ENCODE data around the gene GRAMD1A.
"Not testable (repeated sequence)": the region's sequence is repeated elsewhere in the genome, so short reads cannot be mapped to it uniquely, and the experiment has no call there.

GRAMD1A gene

DNA sequence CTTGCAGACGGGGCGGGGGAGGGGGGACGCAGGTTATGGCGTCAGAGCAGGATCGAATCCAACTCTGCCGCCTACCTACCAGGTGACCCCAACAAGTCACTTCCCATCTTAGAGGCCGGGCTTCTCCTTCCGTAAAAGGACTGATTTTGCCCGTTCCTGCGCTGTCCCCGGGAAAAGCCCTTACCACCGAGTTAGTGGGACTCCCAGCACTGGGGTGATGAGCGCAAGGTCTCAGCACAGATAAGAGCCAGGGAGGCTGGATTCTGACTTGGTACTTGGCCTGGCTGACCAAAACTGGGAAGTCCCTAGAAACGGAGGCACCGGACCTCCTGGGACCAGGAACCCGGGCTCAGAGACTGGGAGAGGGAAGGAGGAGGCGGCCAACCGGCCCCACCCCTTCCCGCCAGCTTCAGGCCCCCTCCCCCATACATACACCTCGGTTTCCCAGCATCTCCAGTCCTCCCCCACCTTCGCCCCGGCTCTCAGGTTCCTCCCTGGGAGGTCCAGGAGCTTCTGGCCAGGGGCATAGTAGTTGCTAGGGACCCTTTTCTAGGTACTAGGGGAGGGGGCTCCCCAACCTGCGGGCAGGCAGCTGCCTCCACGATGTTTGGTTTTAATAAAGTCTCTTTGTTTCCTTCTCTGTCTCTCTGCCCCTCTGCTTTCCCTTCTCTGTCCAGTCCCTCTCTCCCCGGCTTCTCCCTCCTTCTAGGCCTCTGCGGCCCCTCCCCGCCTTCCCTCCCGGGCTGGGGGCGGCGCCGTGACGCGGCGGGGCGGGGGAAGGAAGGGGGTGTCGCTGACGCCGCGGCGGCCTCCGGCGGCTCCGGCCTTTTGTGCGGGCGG lies at the start of gene GRAMD1A:
TSS of gene GRAMD1A (plus strand) at position 826 of the 840 bp plus-strand sequence. CDS start 156 bp downstream, outside the sequence.
- peak; percentile 97 for DNase-seq

DNA sequence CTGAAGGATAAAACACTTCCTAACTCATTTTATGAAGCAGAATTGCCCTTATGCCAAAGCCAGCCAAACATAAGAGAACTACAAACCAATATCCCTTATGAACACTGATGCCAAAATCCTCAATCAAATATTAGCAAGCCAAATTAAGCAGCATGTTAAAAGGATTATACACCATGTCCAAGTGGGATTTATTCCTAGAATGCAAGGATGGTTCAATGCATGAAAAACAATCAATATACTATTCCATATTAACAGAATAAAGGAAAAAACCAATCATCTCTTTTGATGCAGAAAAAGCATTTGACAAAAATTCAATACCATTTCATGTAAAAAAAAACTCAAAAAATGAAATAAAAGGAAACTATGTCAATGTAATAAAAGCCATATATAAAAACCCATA lies 47.0 kb upstream of the GRAMD1A start:
- DNase-seq: no peak

GRCh38 chr19:34957830-34958751 lies 42.0 kb upstream of the GRAMD1A start:
- DNase-seq: no peak

DNA sequence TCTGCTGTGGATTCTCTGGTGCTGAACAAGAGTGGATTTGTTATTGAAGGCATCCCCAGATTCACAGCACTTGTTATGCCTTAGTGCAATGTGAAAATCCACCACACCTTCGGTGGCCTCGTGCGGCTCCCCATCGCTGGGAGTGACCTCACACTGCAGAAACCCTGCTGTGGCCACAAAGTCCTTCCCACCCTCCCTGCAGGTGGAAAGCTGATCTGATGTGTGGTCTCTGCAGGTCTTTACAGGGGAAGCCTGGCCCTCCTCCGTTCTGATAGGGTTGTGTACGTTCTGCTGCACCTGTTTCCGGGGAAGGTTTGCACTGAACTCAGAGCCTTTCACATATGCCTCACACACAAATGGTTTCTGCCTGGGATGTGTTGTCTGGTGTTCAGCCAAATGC lies 41.1 kb upstream of the GRAMD1A start:
- DNase-seq: no peak

DNA sequence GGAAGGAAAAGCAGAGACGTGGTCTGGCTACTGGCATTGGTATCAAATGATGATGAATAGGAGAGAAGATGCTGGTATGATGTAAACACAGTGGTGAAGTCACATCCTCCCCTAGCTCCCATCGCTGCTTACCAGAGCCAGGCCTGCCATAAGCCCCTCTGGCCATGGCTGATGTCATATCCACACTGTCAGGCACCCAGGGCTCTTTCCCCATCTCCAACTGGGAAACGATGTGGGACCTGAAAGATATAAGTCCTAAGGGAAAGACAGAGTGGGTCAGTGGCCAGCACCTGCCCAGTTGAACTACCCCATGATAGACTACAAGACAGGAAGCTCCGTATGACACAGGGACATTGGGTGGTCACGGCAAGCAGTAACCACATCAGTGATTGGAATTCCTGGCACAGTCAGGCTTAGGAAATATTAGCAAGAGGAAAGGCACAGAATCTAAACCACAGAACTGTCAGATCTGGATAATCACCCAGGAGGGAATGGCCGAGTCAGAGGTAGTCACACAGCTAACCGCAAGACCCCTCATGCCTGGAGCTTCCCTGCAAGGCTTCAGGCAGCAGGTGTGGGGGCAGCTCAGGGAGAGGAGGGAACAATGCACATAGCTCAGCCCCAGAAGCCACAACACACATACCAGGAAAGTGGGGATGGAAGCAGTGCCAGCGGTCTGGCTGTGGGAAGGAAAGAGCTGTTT lies 39.9 kb upstream of the GRAMD1A start:
- DNase-seq: no peak

- no peak for DNase-seq
Observed at GRCh38 chr19:34960940-34961679, 39.0 kb upstream of the GRAMD1A start.

GRCh38 chr19:34961775-34962686 lies 38.1 kb upstream of the GRAMD1A start:
- no peak for DNase-seq

DNA sequence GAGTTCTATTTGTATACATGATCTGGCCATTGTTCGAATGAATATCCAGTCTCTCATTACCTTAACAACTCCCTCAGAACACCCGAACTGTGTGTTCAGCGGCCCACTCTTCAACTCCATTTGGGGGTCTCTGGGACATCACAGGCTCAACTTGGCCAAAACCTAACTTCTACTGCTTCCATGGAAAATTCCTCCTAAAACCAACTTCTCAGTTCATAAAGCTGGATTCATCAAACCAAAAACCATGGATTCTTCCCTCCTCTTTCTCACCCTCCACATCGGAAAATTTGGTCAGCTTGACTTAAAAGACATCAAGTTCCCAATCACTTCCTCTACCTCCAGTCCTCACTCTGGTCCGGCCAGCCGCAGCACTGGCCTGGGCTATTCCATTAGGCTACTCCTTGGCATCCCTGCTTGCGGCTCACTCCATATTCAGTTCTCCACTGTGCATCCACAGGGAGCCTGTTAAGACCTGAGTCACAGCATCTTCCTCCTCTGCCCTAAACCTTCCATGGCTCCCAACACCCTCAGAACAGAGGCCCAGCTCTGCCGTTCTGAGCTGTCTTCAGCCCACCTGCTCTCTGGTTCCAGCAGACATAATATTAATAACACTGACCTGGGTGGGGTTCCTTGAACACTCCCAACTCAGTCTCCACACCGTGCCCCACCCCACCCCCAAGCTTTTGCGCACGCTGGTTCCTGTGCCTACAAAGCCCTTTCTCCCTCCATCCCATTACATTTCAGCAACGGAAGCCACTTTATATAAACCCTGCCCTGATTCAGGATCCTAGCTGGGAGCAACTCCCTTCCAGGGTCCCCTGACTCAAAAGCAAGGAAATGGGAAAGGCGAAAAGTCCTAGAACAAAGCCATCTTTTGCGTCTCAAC lies 37.2 kb upstream of the GRAMD1A start:
- DNase-seq: no peak

DNA sequence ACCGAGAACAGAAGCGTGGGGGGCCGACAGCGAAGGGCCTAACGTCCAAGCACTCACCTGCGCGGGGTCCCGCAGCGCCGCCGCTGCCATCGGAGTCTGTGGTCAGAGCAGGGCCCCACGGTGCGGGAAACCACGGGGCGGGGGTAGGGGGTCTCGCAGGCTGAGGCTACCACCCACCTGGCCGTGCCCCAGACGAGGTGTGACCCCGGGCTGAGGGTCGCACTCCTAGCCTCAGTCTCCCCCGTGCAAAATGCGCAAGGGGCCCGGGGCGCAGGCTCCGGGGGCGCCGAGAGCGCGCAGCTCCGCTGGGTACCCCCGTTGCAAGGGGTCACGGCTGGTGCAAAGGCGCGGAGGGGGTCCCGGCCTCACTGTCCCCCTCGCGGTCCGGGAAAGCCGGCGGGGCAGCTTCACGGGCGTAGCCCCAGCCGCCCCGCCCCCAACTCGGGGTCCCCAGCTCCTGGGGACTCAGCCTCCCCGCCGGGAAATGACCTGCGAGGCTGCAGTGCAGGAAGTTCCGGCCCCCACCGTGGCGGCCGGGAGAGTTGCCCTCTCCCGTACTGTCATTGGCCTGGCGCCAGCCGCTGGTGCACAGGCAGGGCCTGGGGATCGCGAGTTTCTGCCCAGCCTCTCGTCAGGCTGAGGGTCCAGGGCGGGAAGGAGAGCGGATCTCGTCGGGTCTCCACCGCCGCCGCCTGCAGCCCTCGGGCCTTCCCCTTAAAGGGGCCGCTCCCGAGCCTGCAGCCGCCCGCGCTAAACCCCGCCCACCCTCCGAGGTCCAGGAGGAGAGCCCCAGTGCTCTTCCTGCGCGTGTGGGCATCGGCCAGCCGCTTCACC lies 36.3 kb upstream of the GRAMD1A start, which contains the start of gene ZNF792:
TSS of gene ZNF792 (minus strand) at position 657 of the 834 bp plus-strand sequence. CDS start at position 90, 567 bp downstream.
- peak; percentile 44 for DNase-seq

- no peak for DNase-seq
Observed at GRCh38 chr19:34964598-34964997, 35.5 kb upstream of the GRAMD1A start.

GRCh38 chr19:34965505-34965904 lies 34.6 kb upstream of the GRAMD1A start:
- not testable (repeated sequence) for DNase-seq

- no peak for DNase-seq
Observed at GRCh38 chr19:34967551-34967950, 32.6 kb upstream of the GRAMD1A start.

DNA sequence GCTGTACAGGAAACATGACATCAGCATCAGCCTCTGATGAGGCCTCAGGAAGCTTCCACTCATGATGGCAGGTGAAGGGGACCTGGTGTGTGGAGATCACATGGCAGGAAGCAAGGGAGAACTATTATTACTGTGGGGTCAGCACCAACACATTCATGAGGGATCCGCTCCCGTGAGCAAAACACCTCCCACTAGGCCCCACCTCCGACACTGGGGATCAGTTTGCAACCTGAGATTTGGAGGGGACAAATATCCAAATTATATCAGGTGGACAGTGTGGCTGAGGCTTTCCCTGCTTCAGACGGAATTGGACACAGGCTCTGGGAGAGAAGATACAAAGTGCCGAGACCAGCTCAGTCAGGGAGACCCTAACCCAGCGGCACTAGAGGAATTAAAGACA lies 30.4 kb upstream of the GRAMD1A start:
- no peak for DNase-seq

DNA sequence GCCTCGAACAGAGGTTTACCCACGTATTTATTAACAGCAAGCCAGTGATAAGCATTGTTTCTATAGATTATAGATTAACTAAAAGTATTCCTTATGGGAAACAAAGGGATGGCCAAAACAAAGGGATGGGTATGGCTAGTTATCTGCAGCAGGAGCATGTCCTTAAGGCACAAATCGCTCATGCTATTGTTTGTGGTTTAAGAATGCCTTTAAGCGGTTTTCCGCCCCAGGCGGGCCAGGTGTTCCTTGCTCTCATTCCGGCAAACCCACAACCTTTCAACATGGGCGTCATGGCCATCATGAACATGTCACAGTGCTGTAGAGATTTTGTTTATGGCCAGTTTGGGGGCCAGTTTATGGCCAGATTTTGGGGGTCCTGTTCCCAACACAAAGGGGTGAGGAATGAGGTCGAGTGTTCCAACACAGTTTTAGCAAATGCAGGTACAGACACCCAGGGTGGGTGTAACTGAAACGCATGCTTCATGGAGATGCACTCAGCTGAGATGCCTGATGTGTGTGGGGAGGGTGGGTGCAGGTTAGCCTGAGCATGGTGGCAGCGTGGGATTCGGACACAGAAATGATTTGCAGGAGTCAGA lies 29.8 kb upstream of the GRAMD1A start:
- DNase-seq: not testable (repeated sequence)

- DNase-seq: no peak
Observed at GRCh38 chr19:34972163-34972705, 27.9 kb upstream of the GRAMD1A start.

DNA sequence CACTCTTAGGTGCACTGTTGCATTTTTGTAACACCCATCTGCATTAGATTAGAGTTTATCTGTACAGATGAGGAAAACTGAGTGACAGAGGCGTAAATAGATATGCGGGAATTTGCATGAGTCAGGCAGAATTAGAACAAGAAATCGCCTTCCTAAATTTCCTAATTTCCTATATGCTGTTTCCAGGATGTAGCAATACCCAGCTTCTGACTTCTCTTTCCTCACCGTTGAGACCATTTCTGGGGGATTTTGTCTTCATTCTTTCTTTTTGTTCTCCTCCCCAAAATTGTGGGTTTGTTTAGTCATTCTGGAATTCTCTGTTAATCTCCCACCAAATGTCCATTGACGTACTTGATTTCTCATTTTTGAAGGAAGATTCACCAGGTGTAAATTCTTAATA lies 25.5 kb upstream of the GRAMD1A start:
- DNase-seq: peak; percentile 94

- no peak for DNase-seq
Observed at GRCh38 chr19:34975056-34975455, 25.1 kb upstream of the GRAMD1A start.

DNA sequence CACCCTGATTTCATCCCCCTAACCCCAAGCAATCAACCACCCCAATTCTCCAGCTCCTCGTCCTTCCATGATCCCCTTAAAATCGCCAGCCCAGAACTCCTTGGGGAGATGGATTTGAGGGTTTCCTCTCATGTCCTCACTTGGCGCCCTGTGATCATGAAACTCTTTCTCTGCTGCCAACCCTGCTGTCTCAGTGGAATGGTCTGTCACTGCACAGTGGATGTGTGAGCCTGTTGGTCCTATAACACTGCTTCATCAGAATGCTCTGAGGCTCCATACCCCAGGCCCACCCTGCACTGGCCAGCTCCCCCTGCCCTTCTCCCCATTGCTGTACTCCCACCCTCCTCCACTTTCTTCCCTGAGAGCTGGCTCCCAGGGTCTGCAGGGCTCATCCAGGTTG lies 23.5 kb upstream of the GRAMD1A start:
- DNase-seq: no peak

All from suppressor macrophage treated with lipopolysaccharide for 4 hours (primary cell).